GM13977 (cell line): Measurements from ENCODE around the gene CDC42BPA.

Experiments
- DNase-seq: peaks from one replicate; pipeline ENCODE4 v3.0.0; 2012; ENCODE audit warnings: low spot score
- CTCF ChIP-seq: IDR thresholded peaks from 2 replicates; pipeline ENCODE4 v1.5.1; 2012; ENCODE audit warnings: mild to moderate bottlenecking, control low read depth; ENCODE audit not compliant: insufficient read depth; ENCODE audit errors: extremely low read depth, missing control alignments
- in situ Hi-C: fragments of 300-500 bp; cut with MboI; formaldehyde crosslinking; loops from one replicate; pipeline ENCODE4 v1.12.0; 2022; ENCODE audit warnings: low sequenced_read_pairs, low pct_unique_long_range_greater_than_20kb, mixed read lengths, inconsistent platforms; ENCODE audit not compliant: unreplicated experiment

CDC42BPA gene

GRCh38 chr1:226987623-226988333 is 330.5 kb downstream of the CDC42BPA start:
- in situ Hi-C loops = no loop called here
- no peak for DNase-seq
- no peak for TF ChIP-seq CTCF

- no peak for DNase-seq
- no peak for TF ChIP-seq CTCF
- in situ Hi-C loops = no loop called here
Measured at GRCh38 chr1:226987179-226987536, 331.1 kb downstream of the CDC42BPA start.

DNA sequence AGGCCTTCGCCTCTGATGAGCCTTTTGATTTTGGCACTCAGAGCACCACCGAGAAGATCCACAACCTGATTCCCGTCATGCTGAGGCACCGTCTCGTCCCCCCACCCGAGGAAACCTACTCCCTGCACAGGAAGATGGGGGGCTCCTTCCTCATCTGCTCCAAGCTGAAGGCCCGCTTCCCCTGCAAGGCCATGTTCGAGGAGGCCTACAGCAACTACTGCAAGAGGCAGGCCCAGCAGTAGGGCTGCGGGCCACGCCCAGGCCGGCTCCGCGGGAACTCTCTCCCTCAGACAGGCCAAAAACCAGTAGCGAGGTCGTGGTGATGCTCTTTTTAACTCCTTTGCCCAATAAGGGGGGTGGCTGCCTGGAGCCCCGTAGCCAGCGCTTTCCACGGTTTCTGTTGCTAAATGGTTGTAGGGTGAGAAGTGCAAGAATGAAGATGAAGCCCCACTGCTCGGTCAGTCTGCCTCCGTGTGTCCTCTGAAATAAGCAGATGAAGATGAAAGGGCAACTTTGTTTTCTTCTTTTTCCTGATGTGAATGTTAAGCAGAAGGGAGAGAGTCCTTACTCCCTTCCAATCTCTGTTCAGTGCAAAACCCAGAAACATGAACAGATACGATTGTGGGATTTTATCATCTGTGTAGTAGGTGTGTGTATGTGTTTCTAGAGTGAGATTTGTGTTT is 331.7 kb downstream of the CDC42BPA start:
- DNase-seq = no peak
- in situ Hi-C loops = no loop called here
- no peak for TF ChIP-seq CTCF

DNA sequence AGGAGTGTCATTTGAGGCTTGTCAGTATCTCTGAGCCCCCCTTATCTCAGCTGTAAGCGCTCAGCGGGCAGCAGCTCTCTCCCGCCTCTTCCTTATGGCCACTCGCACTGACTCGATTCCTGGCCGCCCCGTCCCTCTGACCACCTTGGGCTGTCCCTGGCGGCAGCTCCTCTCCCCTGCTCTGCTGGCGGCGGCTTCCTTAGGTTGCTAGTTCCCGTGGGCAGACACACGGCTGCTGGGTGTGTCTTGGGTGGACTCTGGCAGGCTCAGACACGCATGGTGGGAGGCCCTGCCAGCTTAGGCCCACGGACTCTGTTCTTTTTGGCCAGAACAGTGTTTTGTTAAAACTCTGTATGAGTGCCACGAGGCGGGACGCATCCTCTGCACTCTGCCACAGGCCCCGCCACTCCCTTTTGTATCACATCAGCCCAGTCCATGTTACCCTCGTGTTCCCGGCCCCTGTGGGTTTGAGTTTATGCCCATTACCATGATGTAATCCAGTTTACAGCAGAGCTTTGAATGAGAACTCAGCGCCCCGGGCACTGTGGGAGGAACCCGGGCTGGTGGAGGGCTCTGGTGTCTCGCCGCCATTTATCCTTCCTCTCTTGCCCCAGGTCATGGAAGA is 332.3 kb downstream of the CDC42BPA start:
- no peak for DNase-seq
- no peak for TF ChIP-seq CTCF
- in situ Hi-C loops = no loop called here

- in situ Hi-C loops = no loop called here
- TF ChIP-seq CTCF = no peak
- DNase-seq = no peak
Measured at GRCh38 chr1:226985239-226985838, 333.0 kb downstream of the CDC42BPA start.

DNA sequence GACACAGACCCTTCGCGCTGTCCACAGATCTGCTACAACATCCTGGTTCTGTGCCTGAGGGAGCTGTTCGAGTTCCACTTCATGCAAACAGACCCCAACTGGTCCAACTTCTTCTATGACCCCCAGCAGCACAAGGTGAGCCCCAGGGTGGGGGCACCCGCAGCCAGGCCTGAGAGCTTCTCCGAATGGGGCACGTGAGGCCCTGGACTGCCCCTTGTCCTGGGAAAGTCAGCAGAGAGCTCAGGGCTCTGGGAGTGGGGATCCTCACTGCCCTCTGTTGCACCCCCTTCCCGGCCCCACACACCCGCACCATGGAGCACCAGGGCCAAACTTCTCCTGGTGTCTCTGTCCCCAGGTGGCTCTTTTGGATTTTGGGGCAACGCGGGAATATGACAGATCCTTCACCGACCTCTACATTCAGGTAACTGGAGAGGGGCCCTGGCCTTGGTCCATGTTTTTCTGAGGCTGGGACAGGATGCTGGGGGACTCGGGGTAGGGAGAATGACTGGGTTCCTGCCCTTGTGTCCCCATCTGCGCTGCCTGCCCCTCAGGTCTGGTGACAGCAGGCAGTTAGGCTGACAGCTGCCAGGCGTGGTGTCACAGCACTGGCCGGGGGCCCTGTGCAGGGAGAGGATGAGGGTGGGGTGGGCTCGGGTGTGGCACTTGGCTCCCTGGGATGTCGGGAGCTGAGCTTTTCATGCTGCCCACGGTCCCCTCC is 333.6 kb downstream of the CDC42BPA start:
- in situ Hi-C loops = no loop called here
- no peak for TF ChIP-seq CTCF
- no peak for DNase-seq
